H1 (cell line): ENCODE measurements around the gene FGGY. TPM values are rescaled to one million over a fixed set of nuclear protein-coding genes. Genes with fewer than 3 reads are reported as not detected.

Experiments
- CTCF ChIA-PET: fragments of 300-600 bp; sonication (Branson Sonifier 250); formaldehyde crosslinking; loops from one replicate; lab custom pipeline; 2021; ENCODE audit not compliant: partially characterized antibody; lab: Charles Lee
- POLR2A ChIA-PET: fragments of 300-600 bp; sonication (Branson Sonifier 250); formaldehyde crosslinking; loops from one replicate; lab custom pipeline; 2021; ENCODE audit warnings: inconsistent platforms; ENCODE audit not compliant: partially characterized antibody; lab: Charles Lee
- DNase-seq, 2 experiments: peaks; one replicate each; pipeline versions ENCODE4 v3.0.0 to v3.0.0-alpha.2; 2010 to 2022; ENCODE audit warnings: low spot score in 2 of 2, low read depth in 1 of 2, mixed read lengths in 1 of 2
- FAIRE-seq: peaks from 2 replicates; lab custom pipeline; 2011; peaks lifted over from hg19 to GRCh38; lab: Jason Lieb, UNC
- H2AFZ ChIP-seq: 2 replicates; pipeline ENCODE4 v1.8.1; 2012; ENCODE audit warnings: low read length, inconsistent platforms
- H2AK5ac ChIP-seq: 2 replicates; pipeline ENCODE4 v1.6.1; 2013; ENCODE audit warnings: low read depth, low read length
- H2BK120ac ChIP-seq: replicated peaks from 2 replicates; pipeline ENCODE3; 2013; ENCODE audit warnings: low read depth, low read length, inconsistent platforms
- H2BK12ac ChIP-seq: 2 replicates; pipeline ENCODE4 v1.6.1; 2013; ENCODE audit warnings: low read depth, low read length
- H2BK15ac ChIP-seq: 2 replicates; pipeline ENCODE4 v1.6.1; 2013; ENCODE audit warnings: low read length
- H2BK20ac ChIP-seq: 2 replicates; pipeline ENCODE4 v1.6.1; 2013; ENCODE audit warnings: low read length
- H2BK5ac ChIP-seq: 2 replicates; pipeline ENCODE4 v1.6.1; 2013; ENCODE audit warnings: low read depth, low read length
- H3K14ac ChIP-seq: 2 replicates; pipeline ENCODE4 v1.6.1; 2013; ENCODE audit warnings: inconsistent platforms; ENCODE audit not compliant: insufficient read length
- H3K18ac ChIP-seq: 2 replicates; pipeline ENCODE4 v1.6.1; 2013; ENCODE audit warnings: low read length; ENCODE audit errors: extremely low read depth
- H3K23ac ChIP-seq: 2 replicates; pipeline ENCODE4 v1.6.1; 2013; ENCODE audit warnings: inconsistent platforms; ENCODE audit not compliant: insufficient read length
- H3K23me2 ChIP-seq: 2 replicates; pipeline ENCODE4 v1.6.1; 2013; ENCODE audit warnings: low read depth, low read length
- H3K27ac ChIP-seq: 2 replicates; pipeline ENCODE4 v1.6.1; 2011; ENCODE audit warnings: low read depth, low read length, inconsistent platforms
- H3K27me3 ChIP-seq, 4 experiments: replicated peaks in 1 of 4; 1 replicate in 1 of 4; 2 replicates in 3 of 4; pipeline versions ENCODE4 v1.6.1 to v1.8.1; 2011 to 2013; ENCODE audit warnings: low read length in 3 of 4, mild to moderate bottlenecking in 3 of 4, inconsistent platforms in 2 of 4, mixed read lengths in 2 of 4, moderate library complexity in 1 of 4; ENCODE audit not compliant: control insufficient read depth in 3 of 4, insufficient read depth in 3 of 4; ENCODE audit errors: extremely low read depth in 1 of 4
- H3K36me3 ChIP-seq, 4 experiments: 2 replicates each; pipeline versions ENCODE4 v1.6.1 to v1.8.1; 2011 to 2013; ENCODE audit warnings: mild to moderate bottlenecking in 4 of 4, low read length in 3 of 4, moderate library complexity in 2 of 4, control low read depth in 1 of 4, inconsistent platforms in 1 of 4; ENCODE audit not compliant: insufficient read depth in 4 of 4, control insufficient read depth in 2 of 4
- H3K4ac ChIP-seq: replicated peaks from 2 replicates; pipeline ENCODE3; 2013; ENCODE audit warnings: low read length, low read depth, mixed read lengths, inconsistent platforms; ENCODE audit not compliant: insufficient read length
- H3K4me1 ChIP-seq, 4 experiments: replicated peaks in 1 of 4; 1 replicate in 1 of 4; 2 replicates in 3 of 4; pipeline versions ENCODE4 v1.6.1 to v1.8.1; 2011 to 2013; ENCODE audit warnings: low read length in 3 of 4, inconsistent platforms in 2 of 4, mixed read lengths in 1 of 4; ENCODE audit not compliant: insufficient read depth in 4 of 4, control insufficient read depth in 3 of 4
- H3K4me2 ChIP-seq, 2 experiments: 2 replicates each; pipeline versions ENCODE4 v1.6.1 to v1.8.1; 2011 to 2013; ENCODE audit warnings: low read depth in 2 of 2, low read length in 2 of 2, control low read depth in 1 of 2, inconsistent platforms in 1 of 2, mild to moderate bottlenecking in 1 of 2; ENCODE audit not compliant: insufficient read depth in 1 of 2
- H3K4me3 ChIP-seq, 4 experiments: fragments of 200-600, 300-600 bp in 1 of 4; sonication (generic), shearing (Covaris generic), sonication (Bioruptor Twin) in 1 of 4; 2 replicates each; pipeline versions ENCODE4 v1.5.1 to v1.8.1; 2011 to 2016; ENCODE audit warnings: low read length in 4 of 4, low read depth in 3 of 4, control low read depth in 2 of 4, inconsistent platforms in 2 of 4, mild to moderate bottlenecking in 2 of 4, mixed read lengths in 1 of 4, moderate library complexity in 1 of 4; ENCODE audit not compliant: insufficient read depth in 2 of 4; ENCODE audit errors: extremely low read depth in 1 of 4
- H3K56ac ChIP-seq: replicated peaks from 2 replicates; pipeline ENCODE3; 2013; ENCODE audit warnings: low read depth, mild to moderate bottlenecking, mixed read lengths, low read length, inconsistent platforms; ENCODE audit not compliant: insufficient read length
- H3K79me1 ChIP-seq: 2 replicates; pipeline ENCODE4 v1.6.1; 2013; ENCODE audit warnings: low read depth, low read length, control low read depth
- H3K79me2 ChIP-seq, 2 experiments: 2 replicates each; pipeline versions ENCODE4 v1.6.1 to v1.8.1; 2012 to 2013; ENCODE audit warnings: low read length in 2 of 2, mild to moderate bottlenecking in 2 of 2, inconsistent platforms in 1 of 2; ENCODE audit not compliant: insufficient read depth in 2 of 2, control insufficient read depth in 1 of 2
- H3K9ac ChIP-seq, 4 experiments: replicated peaks in 1 of 4; 1 replicate in 1 of 4; 2 replicates in 3 of 4; pipeline versions ENCODE4 v1.6.1 to v1.8.1; 2011 to 2013; ENCODE audit warnings: low read depth in 3 of 4, low read length in 3 of 4, control low read depth in 2 of 4, mild to moderate bottlenecking in 2 of 4, moderate library complexity in 2 of 4, inconsistent platforms in 1 of 4; ENCODE audit errors: extremely low read depth in 1 of 4
- H3K9me3 ChIP-seq, 2 experiments: 2 replicates each; pipeline versions ENCODE4 v1.6.1 to v1.8.1; 2012 to 2013; ENCODE audit warnings: mild to moderate bottlenecking in 2 of 2, moderate library complexity in 2 of 2, control low read depth in 1 of 2, inconsistent platforms in 1 of 2, low read depth in 1 of 2, low read length in 1 of 2, mixed read lengths in 1 of 2; ENCODE audit not compliant: insufficient read depth in 2 of 2
- H4K20me1 ChIP-seq, 2 experiments: replicated peaks in 1 of 2; 2 replicates each; pipeline versions ENCODE3 to v1.8.1; 2011 to 2013; ENCODE audit warnings: inconsistent platforms in 2 of 2, low read length in 2 of 2, mild to moderate bottlenecking in 1 of 2; ENCODE audit not compliant: insufficient read depth in 2 of 2, control insufficient read depth in 1 of 2
- H4K5ac ChIP-seq: 2 replicates; pipeline ENCODE4 v1.6.1; 2013; ENCODE audit warnings: low read length, low read depth, mixed read lengths, inconsistent platforms; ENCODE audit not compliant: insufficient read length
- H4K8ac ChIP-seq: 2 replicates; pipeline ENCODE4 v1.8.0; 2013; ENCODE audit warnings: mild to moderate bottlenecking, moderate library complexity, low read length, inconsistent platforms; ENCODE audit not compliant: insufficient read depth; ENCODE audit errors: extremely low read depth
- H4K91ac ChIP-seq: replicated peaks from 2 replicates; pipeline ENCODE3; 2013; ENCODE audit warnings: low read length, mixed read lengths, inconsistent platforms; ENCODE audit not compliant: insufficient read length
- CTCF ChIP-seq, 3 experiments: IDR thresholded peaks; 1 replicate in 2 of 3; 2 replicates in 1 of 3; pipeline versions ENCODE4 v1.5.1 to v1.6.1; 2011; ENCODE audit warnings: low read length in 3 of 3, mild to moderate bottlenecking in 3 of 3, inconsistent platforms in 2 of 3, low read depth in 1 of 3, moderate library complexity in 1 of 3; ENCODE audit not compliant: insufficient read depth in 1 of 3; ENCODE audit errors: control extremely low read depth in 1 of 3
- POLR2A ChIP-seq, 2 experiments: IDR thresholded peaks; 1 replicate in 1 of 2; 2 replicates in 1 of 2; pipeline ENCODE4 v1.6.1; 2011; ENCODE audit warnings: low read depth in 2 of 2, low read length in 2 of 2, mild to moderate bottlenecking in 2 of 2; ENCODE audit errors: control extremely low read depth in 1 of 2
- RAD21 ChIP-seq, 2 experiments: IDR thresholded peaks in 1 of 2; conservative IDR thresholded peaks in 1 of 2; 2 replicates each; pipeline ENCODE4 v1.6.1; 2011; ENCODE audit warnings: low read depth in 2 of 2, low read length in 2 of 2, improper control_type of control experiment in 1 of 2, inconsistent platforms in 1 of 2, mild to moderate bottlenecking in 1 of 2, moderate library complexity in 1 of 2
- YY1 ChIP-seq: IDR thresholded peaks from 2 replicates; pipeline ENCODE4 v1.6.1; 2011; ENCODE audit warnings: low read depth, mild to moderate bottlenecking, low read length
- WGBS, 2 experiments: shearing (Covaris generic) in 1 of 2; methylation state at CpG; one replicate each; pipeline versions ENCODE4 v1.1.6 to v1.1.7; 2013 to 2015; ENCODE audit warnings: low lambda C conversion rate in 2 of 2, mixed read lengths in 2 of 2, inconsistent platforms in 1 of 2, low coverage in 1 of 2, missing lambda C conversion rate in 1 of 2; ENCODE audit not compliant: insufficient replicate concordance in 2 of 2, insufficient coverage in 1 of 2, insufficient read length in 1 of 2; ENCODE audit errors: extremely low coverage in 1 of 2, missing lambda C conversion rate in 1 of 2; 5-methylcytosine and 5-hydroxymethylcytosine counted together
- polyA plus RNA-seq, 7 experiments: library from polyadenylated mRNA; depleted of rRNA in 3 of 7; stranded (reverse) in 5 of 7; unstranded in 2 of 7; fragments of >200 nt in 5 of 7; fragments of 200-250 nt in 2 of 7; gene quantifications; 1 replicate in 5 of 7; 2 replicates in 1 of 7; 4 replicates in 1 of 7; pipeline versions ENCODE4 v1.2.1 to v1.2.3, GENCODE V29; 2011 to 2013; ENCODE audit warnings: missing spikeins in 2 of 7, mixed read lengths in 2 of 7
- total RNA-seq: library from RNA; stranded (reverse); fragmentation: NEBNext Ultra II Directional; extraction: Animal tissue kit (Norgen Biotek cat#: 25700); gene quantifications from 2 replicates; pipeline ENCODE4 v1.2.1, GENCODE V29; 2021

FGGY gene
- total and polyA plus RNA-seq, 2 of the 8 experiments (the other 6 are each of a cell fraction or from before 2014, with no cell fraction given), result 10.3 to 12.5 TPM

GRCh38 chr1:59699227-59699847 lies 402.4 kb downstream of the FGGY start:
- peak; percentile 60 for FAIRE-seq
- H3K4me1 ChIP-seq, result peaks cover 0 to 9% (median 2%) of the 10 kb centered on the region in 4 experiments; a peak in 5 of 7 replicates
- DNase-seq, result no peak

More at GRCh38 chr1:59699227-59699847, 402.4 kb downstream of the FGGY start:
- Histone ChIP-seq H3K56ac (no peak overlapping the region), H4K8ac (no peak overlapping the region), H2AK5ac (no peak overlapping the region), H2BK15ac (no peak overlapping the region), H3K27ac (no peak overlapping the region), H3K4me3 (no peak overlapping the region), H3K18ac (no peak overlapping the region), H4K5ac (no peak overlapping the region), H4K20me1 (no peaks in the 10 kb centered on the region), H4K91ac (no peak overlapping the region), H3K79me2 (no peaks in the 10 kb centered on the region), H2BK12ac (no peak overlapping the region), H2BK20ac (no peak overlapping the region), H3K9ac (no peak overlapping the region), H3K4me2 (no peak overlapping the region), H3K4ac (no peak overlapping the region), H3K36me3 (no peaks in the 10 kb centered on the region), H3K23me2 (no peaks in the 10 kb centered on the region), H3K27me3 (no peaks in the 10 kb centered on the region), H2BK5ac (no peak overlapping the region), H3K79me1 (no peaks in the 10 kb centered on the region), H3K23ac (no peak overlapping the region), H2BK120ac (no peak overlapping the region), H3K9me3 (no peaks in the 10 kb centered on the region), H3K14ac (no peak overlapping the region), H2AFZ (no peak overlapping the region)
- POLR2A ChIA-PET, result interaction anchor here (1.0 kb wide), 1 partner anchor 21 kb away, joined by 3 read pairs; no protein-coding TSS in a partner anchor
- 57% methylated on average over 5 of the region's 5 CpGs; no CpG with 5 or more reads in 1 of the 2 experiments for WGBS, 2 experiments
- TF ChIP-seq YY1 (no peak), POLR2A (IDR thresholded peaks at IDR 0.05; ENCODE audit: control extremely low read depth in 1 of 2, low read depth in 2 of 2, low read length in 2 of 2) (no peak), RAD21 (IDR thresholded peaks at IDR 0.05 in 1 of 2, conservative IDR thresholded peaks at IDR 0.05 in 1 of 2; ENCODE audit: low read depth in 2 of 2, low read length in 2 of 2) (peak; percentile 94), CTCF (IDR thresholded peaks at IDR 0.05; ENCODE audit: control extremely low read depth in 1 of 3, insufficient read depth in 1 of 3, low read depth in 1 of 3, low read length in 3 of 3) (peak in 2 of 3 experiments; percentile 60 to 80; a peak in 3 of 4 replicates)
- CTCF ChIA-PET, result interaction anchor here (0.6 to 2.8 kb wide), 63 partner anchors 8 to 975 kb away, joined by 3 to 19 read pairs (median 3); no protein-coding TSS in a partner anchor
